A549 (cell line): Measurements from ENCODE around the gene SFT2D1.

Source experiments
- CHD2 ChIP-seq: fragments of 150-350 bp; IDR thresholded peaks from 2 replicates; pipeline ENCODE4 v1.6.1; 2014; ENCODE audit warnings: low read length; ENCODE audit not compliant: partially characterized antibody
- CHD4 ChIP-seq: fragments of 200-600 bp; sonication (generic); IDR thresholded peaks from 2 replicates; pipeline ENCODE4 v1.6.1; 2016; ENCODE audit warnings: antibody characterized with exemption, mild to moderate bottlenecking, borderline replicate concordance
- EP300 ChIP-seq, 2 experiments: fragments of >200 bp; sonication (Bioruptor Twin); formaldehyde crosslinking; IDR thresholded peaks; 2 replicates in 1 of 2; 3 replicates in 1 of 2; pipeline ENCODE4 v1.6.1; 2016 to 2017
- POLR2A ChIP-seq: IDR thresholded peaks from 2 replicates; pipeline ENCODE4 v1.6.1; 2012; ENCODE audit warnings: mild to moderate bottlenecking, low read length
- ZFP36 ChIP-seq: fragments of 450-650 bp; IDR thresholded peaks from 2 replicates; pipeline ENCODE4 v1.6.1; 2014; ENCODE audit warnings: borderline replicate concordance; ENCODE audit not compliant: partially characterized antibody
- TF ChIP-seq, protein P1 (sequence below): fragments of >200 bp; sonication (Bioruptor Twin); formaldehyde crosslinking; IDR thresholded peaks from 3 replicates; pipeline ENCODE4 v1.5.1; 2016

- TF ChIP-seq, protein P1, sequence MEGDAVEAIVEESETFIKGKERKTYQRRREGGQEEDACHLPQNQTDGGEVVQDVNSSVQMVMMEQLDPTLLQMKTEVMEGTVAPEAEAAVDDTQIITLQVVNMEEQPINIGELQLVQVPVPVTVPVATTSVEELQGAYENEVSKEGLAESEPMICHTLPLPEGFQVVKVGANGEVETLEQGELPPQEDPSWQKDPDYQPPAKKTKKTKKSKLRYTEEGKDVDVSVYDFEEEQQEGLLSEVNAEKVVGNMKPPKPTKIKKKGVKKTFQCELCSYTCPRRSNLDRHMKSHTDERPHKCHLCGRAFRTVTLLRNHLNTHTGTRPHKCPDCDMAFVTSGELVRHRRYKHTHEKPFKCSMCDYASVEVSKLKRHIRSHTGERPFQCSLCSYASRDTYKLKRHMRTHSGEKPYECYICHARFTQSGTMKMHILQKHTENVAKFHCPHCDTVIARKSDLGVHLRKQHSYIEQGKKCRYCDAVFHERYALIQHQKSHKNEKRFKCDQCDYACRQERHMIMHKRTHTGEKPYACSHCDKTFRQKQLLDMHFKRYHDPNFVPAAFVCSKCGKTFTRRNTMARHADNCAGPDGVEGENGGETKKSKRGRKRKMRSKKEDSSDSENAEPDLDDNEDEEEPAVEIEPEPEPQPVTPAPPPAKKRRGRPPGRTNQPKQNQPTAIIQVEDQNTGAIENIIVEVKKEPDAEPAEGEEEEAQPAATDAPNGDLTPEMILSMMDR = no peak
- TF ChIP-seq CHD4 (no peak), ZFP36 (no peak), EP300 (IDR thresholded peaks at IDR 0.05) (no peak), CHD2 (no peak), POLR2A (no peak)
These were observed 35.8 kb downstream of the SFT2D1 start for GRCh38 chr6:166306378-166307081.
